Smooth muscle cell of the pulmonary artery (primary cell): ENCODE measurements around the gene ZP4. TPM values are rescaled to one million over a fixed set of nuclear protein-coding genes. Genes with fewer than 3 reads are reported as not detected.

Experiments
- total RNA-seq: library from RNA; depleted of rRNA; stranded (reverse); fragments of >200 nt; gene quantifications from 2 replicates; pipeline ENCODE4 v1.2.3, GENCODE V29; 2014

The ZP4 gene, protein sequence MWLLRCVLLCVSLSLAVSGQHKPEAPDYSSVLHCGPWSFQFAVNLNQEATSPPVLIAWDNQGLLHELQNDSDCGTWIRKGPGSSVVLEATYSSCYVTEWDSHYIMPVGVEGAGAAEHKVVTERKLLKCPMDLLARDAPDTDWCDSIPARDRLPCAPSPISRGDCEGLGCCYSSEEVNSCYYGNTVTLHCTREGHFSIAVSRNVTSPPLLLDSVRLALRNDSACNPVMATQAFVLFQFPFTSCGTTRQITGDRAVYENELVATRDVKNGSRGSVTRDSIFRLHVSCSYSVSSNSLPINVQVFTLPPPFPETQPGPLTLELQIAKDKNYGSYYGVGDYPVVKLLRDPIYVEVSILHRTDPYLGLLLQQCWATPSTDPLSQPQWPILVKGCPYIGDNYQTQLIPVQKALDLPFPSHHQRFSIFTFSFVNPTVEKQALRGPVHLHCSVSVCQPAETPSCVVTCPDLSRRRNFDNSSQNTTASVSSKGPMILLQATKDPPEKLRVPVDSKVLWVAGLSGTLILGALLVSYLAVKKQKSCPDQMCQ
- not detected in 2 replicates for total RNA-seq

GRCh38 chr1:237890822-237891221 lies at the start of gene ZP4:
Gene ZP4 (minus strand): TSS chr1:237890922. CDS start chr1:237890635, 287 bp downstream.

